CD4-positive, alpha-beta T cell treated with Interleukin-6 for 4 hours (primary cell): ENCODE results near the gene GBF1.

ENCODE experiments used
- DNase-seq: peaks from one replicate; pipeline ENCODE4 v3.0.0-alpha.2; 2020; ENCODE audit warnings: mixed read lengths

The GBF1 gene

DNA sequence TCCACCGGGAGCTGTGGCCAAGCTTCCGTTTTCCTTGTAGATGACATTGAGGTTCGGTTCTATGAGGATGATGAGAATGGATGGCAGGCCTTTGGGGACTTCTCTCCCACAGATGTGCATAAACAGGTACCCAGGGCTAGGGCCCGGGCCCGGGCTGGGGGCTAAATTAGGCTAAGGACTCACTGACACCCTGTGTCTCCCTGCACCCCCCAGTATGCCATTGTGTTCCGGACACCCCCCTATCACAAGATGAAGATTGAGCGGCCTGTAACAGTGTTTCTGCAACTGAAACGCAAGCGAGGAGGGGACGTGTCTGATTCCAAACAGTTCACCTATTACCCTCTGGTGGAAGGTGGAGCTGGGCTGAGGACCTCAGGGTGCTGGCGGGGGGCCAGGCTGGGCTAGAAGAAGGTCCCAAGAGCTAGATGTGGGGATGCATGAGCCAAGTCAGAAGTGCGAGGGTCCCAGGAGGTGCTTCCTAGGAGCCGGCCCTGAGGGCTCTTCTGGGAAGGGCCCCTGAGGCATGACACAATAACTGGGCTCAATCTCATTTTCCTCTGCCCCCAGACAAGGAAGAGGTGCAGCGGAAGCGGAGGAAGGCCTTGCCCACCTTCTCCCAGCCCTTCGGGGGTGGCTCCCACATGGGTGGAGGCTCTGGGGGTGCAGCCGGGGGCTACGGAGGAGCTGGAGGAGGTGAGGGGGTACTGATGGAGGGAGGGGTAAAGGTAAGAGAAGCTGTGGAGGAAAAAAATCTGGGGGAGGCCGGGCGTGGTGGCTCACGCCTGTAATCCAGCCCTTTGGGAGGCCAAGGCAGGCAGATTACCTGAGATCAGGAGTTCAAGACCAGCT lies 153.1 kb downstream of the GBF1 start:
- no peak for DNase-seq

DNA sequence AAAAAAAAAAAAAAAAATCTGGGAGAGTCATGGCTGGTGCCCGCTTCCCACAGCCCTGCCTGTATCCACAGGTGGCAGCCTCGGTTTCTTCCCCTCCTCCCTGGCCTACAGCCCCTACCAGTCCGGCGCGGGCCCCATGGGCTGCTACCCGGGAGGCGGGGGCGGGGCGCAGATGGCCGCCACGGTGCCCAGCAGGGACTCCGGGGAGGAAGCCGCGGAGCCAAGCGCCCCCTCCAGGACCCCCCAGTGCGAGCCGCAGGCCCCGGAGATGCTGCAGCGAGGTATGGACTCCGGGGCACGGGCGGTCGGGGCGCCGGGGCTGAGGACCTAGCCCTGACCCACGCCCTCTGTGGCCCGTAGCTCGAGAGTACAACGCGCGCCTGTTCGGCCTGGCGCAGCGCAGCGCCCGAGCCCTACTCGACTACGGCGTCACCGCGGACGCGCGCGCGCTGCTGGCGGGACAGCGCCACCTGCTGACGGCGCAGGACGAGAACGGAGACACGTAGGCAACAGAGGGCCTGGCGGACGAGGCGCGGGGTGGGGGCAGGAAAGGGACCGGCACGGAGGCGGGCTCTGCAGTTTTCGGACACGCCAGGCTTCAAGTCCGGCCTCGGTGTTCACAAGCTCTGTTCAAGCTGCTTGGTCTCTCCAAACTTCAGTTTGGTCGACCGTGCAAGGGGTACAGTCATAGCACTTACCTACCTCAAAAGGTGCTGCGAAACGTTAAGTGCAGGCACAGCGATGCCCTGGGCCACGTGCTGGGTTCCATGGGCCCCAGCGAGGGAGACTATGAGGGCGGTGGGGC lies 154.1 kb downstream of the GBF1 start:
- peak; percentile 90 for DNase-seq

DNA sequence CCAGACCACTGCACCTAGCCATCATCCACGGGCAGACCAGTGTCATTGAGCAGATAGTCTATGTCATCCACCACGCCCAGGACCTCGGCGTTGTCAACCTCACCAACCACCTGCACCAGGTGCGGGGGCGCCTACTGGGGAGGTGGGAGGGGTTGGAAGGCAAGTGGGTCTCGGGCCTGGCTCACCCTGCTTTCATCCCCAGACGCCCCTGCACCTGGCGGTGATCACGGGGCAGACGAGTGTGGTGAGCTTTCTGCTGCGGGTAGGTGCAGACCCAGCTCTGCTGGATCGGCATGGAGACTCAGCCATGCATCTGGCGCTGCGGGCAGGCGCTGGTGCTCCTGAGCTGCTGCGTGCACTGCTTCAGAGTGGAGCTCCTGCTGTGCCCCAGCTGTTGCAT lies 154.7 kb downstream of the GBF1 start:
- DNase-seq = no peak

DNA sequence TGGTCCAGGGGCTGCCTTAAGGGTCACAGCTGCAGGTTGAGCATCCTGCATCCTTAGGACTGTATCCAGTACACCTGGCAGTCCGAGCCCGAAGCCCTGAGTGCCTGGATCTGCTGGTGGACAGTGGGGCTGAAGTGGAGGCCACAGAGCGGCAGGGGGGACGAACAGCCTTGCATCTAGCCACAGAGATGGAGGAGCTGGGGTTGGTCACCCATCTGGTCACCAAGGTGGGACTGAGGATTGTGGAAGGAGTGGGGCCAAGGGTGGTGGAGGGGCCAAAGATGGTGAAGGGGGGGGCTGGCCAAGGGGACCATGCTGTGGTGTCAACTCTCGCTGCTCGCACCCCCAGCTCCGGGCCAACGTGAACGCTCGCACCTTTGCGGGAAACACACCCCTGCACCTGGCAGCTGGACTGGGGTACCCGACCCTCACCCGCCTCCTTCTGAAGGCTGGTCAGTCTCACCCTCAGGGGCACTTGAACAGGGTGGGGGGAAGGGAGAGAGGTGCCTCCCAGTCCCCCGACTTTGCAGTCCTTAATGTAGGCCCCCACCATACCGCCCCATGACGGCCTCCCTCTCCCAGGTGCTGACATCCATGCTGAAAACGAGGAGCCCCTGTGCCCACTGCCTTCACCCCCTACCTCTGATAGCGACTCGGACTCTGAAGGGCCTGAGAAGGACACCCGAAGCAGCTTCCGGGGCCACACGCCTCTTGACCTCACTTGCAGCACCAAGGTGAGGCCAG lies 155.4 kb downstream of the GBF1 start:
- no peak for DNase-seq

DNA sequence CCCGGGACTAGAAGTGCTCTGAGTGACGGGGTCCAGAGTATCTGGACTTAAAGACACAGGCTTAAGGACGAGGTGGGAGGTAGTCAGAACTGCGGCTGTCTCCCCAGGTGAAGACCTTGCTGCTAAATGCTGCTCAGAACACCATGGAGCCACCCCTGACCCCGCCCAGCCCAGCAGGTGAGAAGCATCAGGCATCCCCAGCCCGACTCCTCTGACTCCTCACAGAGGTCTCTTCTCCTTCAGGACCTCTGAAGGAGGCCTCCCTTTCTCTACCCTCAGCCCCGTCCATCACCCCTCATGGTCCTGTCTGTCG lies 156.0 kb downstream of the GBF1 start:
- no peak for DNase-seq

DNA sequence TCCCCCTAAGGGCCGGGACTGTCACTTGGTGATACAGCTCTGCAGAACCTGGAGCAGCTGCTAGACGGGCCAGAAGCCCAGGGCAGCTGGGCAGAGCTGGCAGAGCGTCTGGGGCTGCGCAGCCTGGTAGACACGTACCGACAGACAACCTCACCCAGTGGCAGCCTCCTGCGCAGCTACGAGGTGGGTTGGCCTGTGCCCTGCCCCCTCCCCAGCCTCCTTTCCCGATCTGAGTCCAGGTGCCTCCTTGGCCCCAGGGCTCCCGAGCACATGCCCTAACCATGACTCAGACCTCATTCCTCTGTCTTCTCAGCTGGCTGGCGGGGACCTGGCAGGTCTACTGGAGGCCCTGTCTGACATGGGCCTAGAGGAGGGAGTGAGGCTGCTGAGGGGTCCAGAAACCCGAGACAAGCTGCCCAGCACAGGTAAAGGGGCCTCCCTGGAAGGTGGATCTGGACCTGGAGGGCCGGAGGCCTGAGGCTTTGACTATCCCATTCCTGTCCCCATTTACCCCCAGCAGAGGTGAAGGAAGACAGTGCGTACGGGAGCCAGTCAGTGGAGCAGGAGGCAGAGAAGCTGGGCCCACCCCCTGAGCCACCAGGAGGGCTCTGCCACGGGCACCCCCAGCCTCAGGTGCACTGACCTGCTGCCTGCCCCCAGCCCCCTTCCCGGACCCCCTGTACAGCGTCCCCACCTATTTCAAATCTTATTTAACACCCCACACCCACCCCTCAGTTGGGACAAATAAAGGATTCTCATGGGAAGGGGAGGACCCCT lies 156.6 kb downstream of the GBF1 start:
- no peak for DNase-seq

DNA sequence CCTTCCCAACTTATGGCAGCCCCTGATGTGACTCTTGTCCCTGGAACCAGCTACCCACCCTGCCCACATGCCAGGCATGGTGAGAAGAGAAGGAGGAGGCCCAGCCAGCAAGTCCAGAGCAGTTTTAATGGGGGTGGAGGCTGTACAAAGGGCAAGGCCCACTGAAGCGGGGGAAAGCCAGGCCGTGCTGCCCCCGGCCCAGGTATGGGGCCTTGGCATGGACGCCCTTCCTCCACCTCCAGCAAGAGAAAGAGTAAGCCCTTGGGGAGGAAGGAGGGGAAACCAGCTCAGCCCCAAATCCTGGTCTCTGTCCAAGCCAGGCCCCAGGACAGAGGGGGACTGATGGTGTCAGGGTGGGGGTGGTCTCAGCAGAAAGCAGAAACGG lies 157.2 kb downstream of the GBF1 start:
- DNase-seq = no peak

DNA sequence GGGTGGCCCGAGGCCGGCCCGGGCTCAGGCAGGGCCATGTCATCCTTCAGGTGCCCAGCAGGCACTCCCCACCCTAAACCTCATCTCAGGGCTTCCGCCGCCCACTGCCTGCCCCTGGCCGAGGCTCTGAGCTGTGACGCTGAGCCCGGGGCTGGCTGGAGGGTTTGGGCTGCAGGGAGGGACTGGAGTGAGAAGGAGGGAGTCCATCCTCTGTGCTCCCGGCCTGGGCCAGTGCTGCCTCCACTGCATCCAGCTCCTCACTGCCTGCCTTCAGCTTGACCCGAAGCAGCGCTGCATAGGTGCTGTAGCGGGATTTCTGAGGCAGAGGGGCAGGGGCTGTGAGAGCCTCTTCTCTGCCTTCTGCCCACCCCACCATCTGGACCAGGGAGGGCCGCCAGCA lies 157.8 kb downstream of the GBF1 start:
- DNase-seq = no peak

DNA sequence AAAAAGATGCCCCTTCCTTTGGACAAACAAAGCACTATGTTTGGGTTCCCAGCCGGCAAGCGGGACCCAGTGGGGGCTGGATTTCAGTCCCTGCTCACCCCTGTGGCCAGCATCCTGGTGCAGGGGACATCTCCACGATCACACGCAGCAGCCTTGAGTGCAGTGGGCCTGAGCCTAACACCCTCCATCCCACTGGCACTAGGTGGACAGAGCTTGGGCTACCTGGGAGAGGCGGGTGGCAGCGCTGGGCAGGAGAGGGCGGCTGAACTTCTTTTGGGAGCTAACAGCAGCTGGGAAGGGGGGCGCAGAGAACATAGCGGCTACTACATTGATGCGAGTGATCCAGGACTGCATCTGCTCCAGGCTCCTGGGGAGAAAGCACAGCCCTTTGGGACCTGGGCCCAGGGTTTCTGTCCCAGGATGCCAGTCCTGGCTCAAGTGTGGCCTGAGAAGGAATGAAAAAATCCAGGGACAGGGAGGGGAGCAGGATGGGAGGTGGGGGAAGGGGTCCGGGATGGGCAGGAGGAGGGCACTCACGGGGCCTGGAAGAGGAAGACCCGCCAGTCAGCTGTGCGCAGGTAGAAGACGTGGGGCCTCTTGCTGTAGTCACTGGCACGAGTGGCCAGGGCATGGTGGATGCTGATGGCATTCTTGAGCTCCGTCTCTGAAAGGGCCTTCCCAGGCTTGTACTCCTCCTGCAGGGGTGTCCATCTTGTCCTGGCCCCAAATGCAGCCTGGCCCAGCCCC lies 159.2 kb downstream of the GBF1 start:
- DNase-seq = no peak

DNA sequence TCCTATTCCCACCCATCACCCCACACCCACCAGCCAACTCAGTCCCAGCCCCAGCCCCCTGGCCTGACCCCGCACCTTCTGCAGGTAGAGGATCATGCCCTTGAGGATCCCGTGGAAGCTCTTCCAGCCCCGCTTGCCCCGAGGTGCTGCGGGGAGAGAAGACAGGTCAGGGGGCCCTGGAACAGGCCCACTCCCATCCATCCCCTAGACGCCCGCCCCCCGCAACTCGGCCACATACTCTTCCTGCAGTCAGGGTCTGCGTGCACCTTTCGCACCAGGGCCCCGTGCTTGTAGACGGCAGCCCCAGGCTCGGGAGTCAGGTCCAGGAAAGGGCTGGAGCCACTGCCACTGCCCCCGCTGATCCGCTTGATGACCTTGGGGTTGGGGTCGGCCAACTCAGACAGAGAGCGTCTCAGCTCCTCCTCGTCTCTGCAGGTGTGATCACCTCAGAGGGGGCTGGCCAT lies 159.8 kb downstream of the GBF1 start:
- DNase-seq = no peak

DNA sequence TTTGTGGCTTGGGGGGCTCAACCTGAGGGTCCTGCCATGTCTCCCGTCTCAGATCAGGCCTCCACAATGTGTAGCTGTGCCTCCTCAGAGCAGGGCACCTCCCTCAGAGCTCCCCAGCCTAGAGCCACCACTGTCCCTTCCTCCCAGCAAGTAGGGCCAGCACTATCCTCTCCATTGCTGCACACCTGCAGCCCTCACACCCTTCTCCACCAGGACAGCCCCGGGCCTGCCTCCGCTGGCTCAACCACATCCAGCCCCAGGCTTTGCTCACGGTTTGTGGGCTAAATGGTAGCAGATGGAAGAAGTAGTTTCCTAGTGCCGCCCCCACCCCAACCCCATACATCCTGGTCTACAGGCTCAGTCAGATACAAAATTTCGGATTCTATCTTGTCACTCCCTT lies 160.3 kb downstream of the GBF1 start:
- no peak for DNase-seq

DNA sequence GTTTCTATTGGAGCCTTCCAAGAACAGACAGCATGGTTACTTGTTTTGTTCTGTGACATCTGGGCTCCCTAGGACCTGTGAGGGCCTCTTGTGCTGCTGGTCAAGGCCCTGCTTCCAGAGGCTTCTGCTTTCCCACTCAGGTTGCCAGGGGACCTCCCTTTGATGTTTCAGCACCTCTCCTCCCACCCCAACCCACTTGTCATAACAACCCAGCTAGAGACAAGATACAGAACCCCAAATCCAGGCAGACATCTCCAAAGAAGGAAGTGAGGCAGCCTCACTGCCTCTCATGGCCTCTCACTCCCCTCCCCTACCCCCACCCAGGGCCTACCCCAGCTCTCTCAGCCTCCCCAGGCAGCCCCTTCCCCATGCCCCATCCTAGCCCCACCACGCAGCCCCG lies 161.5 kb downstream of the GBF1 start:
- DNase-seq = no peak

DNA sequence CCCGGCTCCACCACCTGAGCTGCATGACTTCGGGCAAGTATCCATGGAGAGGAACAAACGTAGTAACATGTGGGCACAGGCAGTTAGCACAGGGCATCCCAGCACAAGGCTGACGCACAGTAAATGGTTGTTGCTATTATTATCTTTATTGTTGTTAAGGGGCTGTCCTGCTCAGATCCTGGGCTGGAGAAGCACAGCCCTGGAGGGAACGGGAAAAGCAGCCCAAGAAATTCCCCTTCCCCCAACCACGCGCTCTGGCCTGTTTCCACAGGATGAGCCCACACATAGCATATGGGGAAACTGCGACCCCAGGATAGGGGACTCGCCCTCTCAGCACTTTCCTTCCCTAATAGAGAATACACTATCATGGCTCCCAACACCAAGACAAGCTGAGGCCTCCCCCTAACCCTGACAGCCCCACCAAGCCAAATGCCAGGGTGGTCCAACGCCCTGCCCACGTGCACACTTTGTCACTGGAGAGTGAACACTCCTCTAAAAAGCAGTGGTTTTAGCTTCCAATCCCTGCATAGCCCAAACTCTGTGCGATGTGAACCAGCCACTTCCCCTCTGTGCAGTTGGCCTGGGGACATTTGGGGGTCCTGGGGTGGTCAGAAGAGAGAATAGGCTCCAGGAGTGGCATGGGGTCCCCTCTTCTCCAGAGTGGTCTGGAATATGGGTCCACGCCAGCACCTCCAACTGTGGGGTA lies 162.2 kb downstream of the GBF1 start:
- DNase-seq = no peak

DNA sequence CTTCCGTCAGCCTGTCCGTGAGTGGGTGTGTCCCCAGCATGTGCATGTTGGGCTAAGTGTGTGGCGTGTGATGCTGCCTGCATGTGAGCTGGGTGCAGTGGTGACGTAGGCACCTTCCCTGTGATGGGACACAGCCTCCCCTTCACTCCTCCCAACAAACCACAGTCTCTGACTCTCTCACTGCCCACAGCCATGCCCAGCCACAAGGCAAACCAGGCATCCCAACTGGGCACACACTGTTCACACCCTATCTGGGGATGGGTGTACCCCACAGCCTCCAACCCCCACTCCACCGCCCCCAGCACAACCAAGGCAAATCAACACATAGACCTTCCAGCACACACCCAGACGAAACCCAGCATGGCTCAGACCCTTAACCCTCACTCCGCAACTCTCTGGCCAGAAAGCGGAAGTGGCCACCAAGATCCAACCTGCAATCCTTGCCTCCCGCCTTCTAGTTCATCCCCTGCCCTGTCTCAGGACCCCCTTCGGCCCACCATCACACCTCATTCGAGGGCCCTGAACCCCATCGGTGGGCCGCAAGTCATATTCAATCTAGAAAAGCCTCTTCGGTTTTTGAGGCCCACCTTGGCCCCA lies 162.9 kb downstream of the GBF1 start:
- DNase-seq = no peak

DNA sequence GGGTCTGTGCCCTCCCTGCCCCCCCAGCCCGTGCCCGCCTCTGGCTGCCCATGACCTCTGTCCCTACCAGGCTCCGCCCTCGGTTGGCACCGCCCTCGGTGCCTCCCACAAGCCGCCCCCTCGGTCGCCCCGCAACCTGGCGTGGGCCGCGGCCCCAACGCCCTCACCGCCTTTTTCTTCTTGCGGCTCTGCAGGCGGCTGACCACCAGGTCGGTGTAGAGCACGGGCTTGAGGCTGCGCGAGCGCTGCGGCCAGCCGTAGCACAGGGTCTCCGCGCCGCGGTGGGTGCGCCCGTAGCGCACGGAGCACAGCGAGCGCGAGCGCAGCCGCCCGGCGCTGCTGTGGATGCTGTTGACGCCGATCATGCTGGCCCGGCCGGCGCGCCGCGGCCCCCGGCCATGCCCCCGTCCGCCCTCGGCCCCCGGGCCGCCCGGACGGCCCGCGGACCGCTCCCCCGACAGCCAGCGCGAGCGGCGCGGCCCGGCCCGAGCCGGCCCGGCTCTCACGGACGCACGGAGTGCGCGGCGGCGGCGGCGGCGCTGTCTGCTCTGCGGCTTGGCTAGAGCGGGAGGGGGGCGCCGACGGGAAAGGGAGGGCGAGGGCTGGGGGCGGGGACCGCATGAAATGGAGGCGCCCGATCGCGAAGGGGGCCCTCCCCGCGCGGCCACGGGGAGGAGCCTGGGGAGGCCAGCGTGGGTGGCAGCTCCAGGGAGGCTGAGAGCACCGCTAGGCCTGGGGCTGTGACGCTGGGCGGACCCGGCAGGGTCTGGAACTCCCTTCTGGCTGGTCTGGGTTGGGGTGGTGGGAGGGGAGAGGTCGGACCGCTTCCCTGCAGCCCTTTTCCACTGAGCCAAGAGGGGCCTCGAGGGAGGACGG lies 163.6 kb downstream of the GBF1 start:
- peak; percentile 89 for DNase-seq

DNA sequence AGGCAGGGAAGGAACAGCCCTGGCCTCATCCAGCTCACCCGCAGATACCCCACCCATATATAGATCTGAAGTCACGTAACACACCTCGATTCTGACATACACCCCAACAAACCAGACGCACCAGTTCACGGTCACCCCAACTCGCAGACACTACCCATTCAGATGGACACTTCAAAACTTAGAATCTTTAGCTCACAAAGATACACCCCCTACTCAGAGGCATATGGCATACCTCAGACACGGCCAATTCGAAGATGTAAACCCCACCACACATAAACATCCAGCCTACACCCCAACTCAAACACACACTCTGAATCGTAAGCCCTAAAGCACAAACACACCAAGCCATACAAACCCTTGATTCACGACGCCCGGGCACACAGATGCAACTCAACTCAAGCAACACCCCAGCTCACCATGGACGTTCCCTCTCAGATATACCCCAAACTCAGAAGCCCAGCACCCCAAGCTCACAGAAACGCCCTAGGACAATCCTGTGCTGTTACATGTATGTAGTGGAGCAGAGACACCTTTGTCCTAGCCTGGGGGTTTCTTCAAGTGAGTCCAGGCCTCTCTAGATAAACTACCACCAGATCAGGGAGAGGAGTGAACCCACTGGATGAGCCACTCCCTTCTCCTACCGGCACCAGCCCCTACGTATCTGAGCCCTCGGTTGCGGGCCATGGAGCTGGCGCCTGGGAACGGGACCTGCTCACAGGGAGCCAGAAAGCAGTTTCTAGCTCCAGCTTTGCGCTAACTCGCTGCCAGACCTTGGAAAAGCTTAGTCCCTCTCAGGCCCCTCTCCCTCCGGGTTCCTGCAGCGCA lies 164.5 kb downstream of the GBF1 start:
- DNase-seq = no peak

DNA sequence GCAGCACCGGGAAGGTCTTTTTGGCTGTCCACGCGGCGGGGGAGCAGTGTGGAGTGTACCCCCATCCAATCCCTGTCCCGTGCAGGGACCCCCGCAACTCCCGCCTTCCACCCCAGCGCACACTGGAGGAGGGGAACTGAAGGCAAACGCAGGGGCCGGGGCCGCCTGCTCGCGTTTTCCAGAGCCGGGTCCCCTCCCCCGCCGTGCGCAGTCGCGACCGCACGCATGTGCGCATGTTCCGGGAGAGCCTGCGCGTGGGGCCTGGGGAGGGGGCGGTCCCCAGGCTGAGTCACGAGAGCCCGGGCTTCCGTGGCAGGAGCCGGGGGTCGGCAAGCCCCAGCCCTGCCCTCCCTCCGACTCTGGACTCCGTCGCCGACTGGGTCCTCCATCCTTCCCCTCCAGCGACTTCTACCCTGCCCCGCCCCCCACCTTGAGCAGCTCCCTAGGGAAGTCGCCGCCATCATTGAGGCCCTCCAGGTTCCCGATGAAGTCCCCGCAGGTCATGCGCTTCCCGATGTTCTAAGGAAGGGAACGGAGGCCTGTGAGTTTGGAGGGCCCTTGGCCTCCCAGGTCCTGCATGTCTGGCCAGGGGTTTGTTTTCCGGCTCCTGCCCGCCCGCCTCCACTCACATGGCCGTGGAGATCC lies 165.2 kb downstream of the GBF1 start:
- peak; percentile 85 for DNase-seq
